Measurements from ENCODE around the gene APOL6.

DNA sequence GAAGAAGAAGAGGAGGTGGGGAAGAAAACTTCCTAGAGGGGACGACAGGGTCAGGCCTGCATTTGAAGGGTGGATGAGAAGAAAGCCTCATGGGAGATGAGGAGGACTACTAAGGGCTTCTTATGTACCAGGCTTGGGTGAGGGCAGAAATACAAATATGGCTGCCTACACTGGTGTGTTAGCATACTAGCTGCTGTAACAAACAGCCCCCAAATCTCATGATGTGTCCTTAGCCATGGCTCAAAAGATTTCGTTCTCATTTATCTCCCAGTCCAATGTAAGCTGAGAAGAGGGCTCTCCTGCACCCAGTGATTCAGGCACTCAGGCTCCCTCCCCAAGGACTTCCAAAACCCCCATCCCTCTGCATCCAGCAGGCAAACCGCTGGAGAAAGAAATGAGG is 19.5 kb upstream of the APOL6 start:
- TF ChIP-seq POLR2A (IDR thresholded peaks at IDR 0.05; ENCODE audit: low read depth, low read length) (no peak), CTCF (conservative IDR thresholded peaks at IDR 0.05; ENCODE audit: low read depth, low read length) (no peak)
